Right renal pelvis (tissue), 4 donors: ENCODE results near the gene STK11. TPM values are rescaled to one million over a fixed set of nuclear protein-coding genes. Genes with fewer than 3 reads are reported as not detected.

Experiments used
- DNase-seq, 4 donors: peaks; one replicate each; pipeline ENCODE4 v3.0.0-alpha.2; 2013; ENCODE audit warnings: low read depth in 4 of 4, low spot score in 3 of 4, missing footprints in 1 of 4
- polyA plus RNA-seq, 4 donors: library from polyadenylated mRNA; unstranded; fragments of 120-200 nt; gene quantifications; one replicate each; pipeline ENCODE4 v1.2.1, GENCODE V29; 2013; ENCODE audit not compliant: insufficient read length in 4 of 4

The STK11 gene
- polyA plus RNA-seq, 4 donors, result 50.1 to 65.9 (median 53.3) TPM

GRCh38 chr19:1257475-1258162, 52.0 kb downstream of the STK11 start:
- DNase-seq, result no peak

GRCh38 chr19:1258163-1258492, 52.5 kb downstream of the STK11 start:
- no peak for DNase-seq

GRCh38 chr19:1258707-1259205, 53.2 kb downstream of the STK11 start:
- DNase-seq, result no peak

GRCh38 chr19:1259206-1259875, 53.8 kb downstream of the STK11 start:
- no peak for DNase-seq

GRCh38 chr19:1259876-1260748, 54.5 kb downstream of the STK11 start:
- no peak for DNase-seq

- DNase-seq, result peak; percentile 87 to 94 (median 92)
Observed at GRCh38 chr19:1260749-1261537, 55.4 kb downstream of the STK11 start.

- DNase-seq, result no peak
Observed at GRCh38 chr19:1261538-1261797, 55.9 kb downstream of the STK11 start.

- DNase-seq, result no peak
Observed at GRCh38 chr19:1261798-1262622, 56.4 kb downstream of the STK11 start.

GRCh38 chr19:1262623-1263123, 57.1 kb downstream of the STK11 start:
- no peak for DNase-seq

GRCh38 chr19:1263188-1263587, 57.6 kb downstream of the STK11 start:
- DNase-seq, result no peak

GRCh38 chr19:1264801-1265614, 59.4 kb downstream of the STK11 start:
- no peak for DNase-seq

- no peak for DNase-seq
Observed at GRCh38 chr19:1265615-1266128, 60.1 kb downstream of the STK11 start.

GRCh38 chr19:1266129-1266915, 60.7 kb downstream of the STK11 start:
- DNase-seq, result no peak

- DNase-seq, result no peak
Observed at GRCh38 chr19:1266916-1267476, 61.4 kb downstream of the STK11 start.

GRCh38 chr19:1267477-1268225, 62.1 kb downstream of the STK11 start:
- DNase-seq, result no peak

GRCh38 chr19:1268226-1269064, 62.9 kb downstream of the STK11 start:
- DNase-seq, result no peak
